Left ventricle myocardium inferior (tissue), 1 donor: Measurements from ENCODE around the gene TMEM131L. TPM values are rescaled to one million over a fixed set of nuclear protein-coding genes. Genes with fewer than 3 reads are reported as not detected.
"Not testable (repeated sequence)": the region's sequence is repeated elsewhere in the genome, so short reads cannot be mapped to it uniquely, and the experiment has no call there.

Experiments
- DNase-seq: peaks from one replicate; pipeline ENCODE4 v3.0.0-alpha.2; 2020
- H3K27ac ChIP-seq: fragments of 200-600 bp; replicated peaks from 2 replicates; pipeline ENCODE4 v1.8.0; 2021
- H3K27me3 ChIP-seq: fragments of 200-600 bp; 2 replicates; pipeline ENCODE4 v1.8.0; 2021; ENCODE audit warnings: low read depth
- H3K36me3 ChIP-seq: fragments of 200-600 bp; 2 replicates; pipeline ENCODE4 v1.8.0; 2021
- H3K4me1 ChIP-seq: fragments of 200-600 bp; 2 replicates; pipeline ENCODE4 v1.8.0; 2021
- H3K4me3 ChIP-seq: fragments of 200-600 bp; 2 replicates; pipeline ENCODE4 v1.8.0; 2021; ENCODE audit warnings: mild to moderate bottlenecking, moderate library complexity
- H3K9me3 ChIP-seq: fragments of 200-600 bp; replicated peaks from 2 replicates; pipeline ENCODE4 v1.8.0; 2021
- intact Hi-C: fragments of 100-400 bp; cut with micrococcal nuclease; formaldehyde crosslinking; loops from one replicate; pipeline ENCODE4 v1.11.0; 2022
- total RNA-seq: library from RNA; stranded (reverse); fragmentation: NEBNext Ultra II Directional; extraction: Animal tissue kit (Norgen Biotek cat#: 25700); gene quantifications from one replicate; pipeline ENCODE4 v1.2.1, GENCODE V29; 2021
- TF ChIP-seq, protein P1 (sequence below): fragments of 200-600 bp; IDR thresholded peaks from 2 replicates; pipeline ENCODE4 v1.8.0; 2021; ENCODE audit warnings: antibody characterized with exemption, mild to moderate bottlenecking, borderline replicate concordance
- donor health status: DM: no; HTN: yes; CAD: no; lungs with severe emphysema.

Gene TMEM131L
- total RNA-seq, 1 donor from 2014 or later, result 14.9 TPM

- DNase-seq, result no peak
- Histone ChIP-seq H3K27me3 (no peaks in the 10 kb centered on the region), H3K4me3 (no peak overlapping the region), H3K27ac (no peak overlapping the region), H3K4me1 (peaks cover 19% of the 10 kb centered on the region), H3K36me3 (no peaks in the 10 kb centered on the region), H3K9me3 (no peaks in the 10 kb centered on the region)
- TF ChIP-seq, protein P1, sequence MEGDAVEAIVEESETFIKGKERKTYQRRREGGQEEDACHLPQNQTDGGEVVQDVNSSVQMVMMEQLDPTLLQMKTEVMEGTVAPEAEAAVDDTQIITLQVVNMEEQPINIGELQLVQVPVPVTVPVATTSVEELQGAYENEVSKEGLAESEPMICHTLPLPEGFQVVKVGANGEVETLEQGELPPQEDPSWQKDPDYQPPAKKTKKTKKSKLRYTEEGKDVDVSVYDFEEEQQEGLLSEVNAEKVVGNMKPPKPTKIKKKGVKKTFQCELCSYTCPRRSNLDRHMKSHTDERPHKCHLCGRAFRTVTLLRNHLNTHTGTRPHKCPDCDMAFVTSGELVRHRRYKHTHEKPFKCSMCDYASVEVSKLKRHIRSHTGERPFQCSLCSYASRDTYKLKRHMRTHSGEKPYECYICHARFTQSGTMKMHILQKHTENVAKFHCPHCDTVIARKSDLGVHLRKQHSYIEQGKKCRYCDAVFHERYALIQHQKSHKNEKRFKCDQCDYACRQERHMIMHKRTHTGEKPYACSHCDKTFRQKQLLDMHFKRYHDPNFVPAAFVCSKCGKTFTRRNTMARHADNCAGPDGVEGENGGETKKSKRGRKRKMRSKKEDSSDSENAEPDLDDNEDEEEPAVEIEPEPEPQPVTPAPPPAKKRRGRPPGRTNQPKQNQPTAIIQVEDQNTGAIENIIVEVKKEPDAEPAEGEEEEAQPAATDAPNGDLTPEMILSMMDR, result no peak
- intact Hi-C loops, result no loop called here
These were observed 15.6 kb upstream of the TMEM131L start for GRCh38 chr4:153450544-153450917.

- intact Hi-C loops, result not testable (repeated sequence)
These were observed 15.0 kb upstream of the TMEM131L start for GRCh38 chr4:153451145-153451544.

DNA sequence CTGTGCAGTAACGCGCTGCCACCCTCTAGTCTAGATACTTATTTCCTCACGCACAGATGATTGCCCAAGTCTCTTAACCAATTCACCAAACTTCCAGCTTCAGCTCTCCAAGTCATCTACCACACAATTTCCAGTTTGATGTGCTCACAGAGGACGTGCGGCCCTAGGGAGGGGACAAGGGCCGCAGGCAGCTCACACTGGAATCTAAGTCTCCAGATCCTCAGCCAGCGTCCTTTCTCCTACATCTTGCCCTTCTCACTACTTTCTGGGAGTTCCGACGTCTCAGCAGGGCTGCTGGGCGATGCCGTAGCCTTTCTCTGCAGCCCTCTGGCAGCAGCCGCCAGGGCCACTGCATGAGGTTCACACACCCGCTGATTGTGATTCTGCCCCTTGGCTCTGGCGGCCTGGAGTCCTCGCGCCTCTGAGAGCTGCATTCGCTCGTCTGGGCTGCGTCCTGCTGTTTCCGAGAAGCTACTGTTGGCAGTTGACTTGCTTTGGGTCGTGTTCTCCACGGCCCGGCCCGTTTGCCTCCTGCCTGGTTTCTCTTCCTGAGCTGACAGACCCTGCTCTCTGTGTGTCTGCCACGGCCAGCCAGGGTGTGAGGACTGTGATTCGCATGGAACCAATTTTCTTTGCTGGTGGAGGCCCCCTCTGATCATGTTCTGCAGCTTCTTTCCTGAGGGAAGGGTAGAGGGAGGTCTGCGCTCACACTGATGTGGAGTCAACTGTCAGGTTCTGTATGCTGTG lies 14.1 kb upstream of the TMEM131L start:
- TF ChIP-seq, protein P1, result no peak
- H3K4me1 ChIP-seq, result peaks cover 19% of the 10 kb centered on the region
- intact Hi-C loops, result no loop called here
- no peak overlapping the region for H3K27ac ChIP-seq
- no peaks in the 10 kb centered on the region for H3K27me3 ChIP-seq
- H3K9me3 ChIP-seq, result no peaks in the 10 kb centered on the region
- DNase-seq, result no peak
- H3K4me3 ChIP-seq, result no peak overlapping the region
- no peaks in the 10 kb centered on the region for H3K36me3 ChIP-seq

More at GRCh38 chr4:153451145-153451544, 15.0 kb upstream of the TMEM131L start:
- H3K36me3 ChIP-seq, H3K4me3 ChIP-seq, H3K9me3 ChIP-seq, DNase-seq, H3K27ac ChIP-seq, H3K27me3 ChIP-seq: not testable (repeated sequence)
- peaks cover 19% of the 10 kb centered on the region for H3K4me1 ChIP-seq

DNA sequence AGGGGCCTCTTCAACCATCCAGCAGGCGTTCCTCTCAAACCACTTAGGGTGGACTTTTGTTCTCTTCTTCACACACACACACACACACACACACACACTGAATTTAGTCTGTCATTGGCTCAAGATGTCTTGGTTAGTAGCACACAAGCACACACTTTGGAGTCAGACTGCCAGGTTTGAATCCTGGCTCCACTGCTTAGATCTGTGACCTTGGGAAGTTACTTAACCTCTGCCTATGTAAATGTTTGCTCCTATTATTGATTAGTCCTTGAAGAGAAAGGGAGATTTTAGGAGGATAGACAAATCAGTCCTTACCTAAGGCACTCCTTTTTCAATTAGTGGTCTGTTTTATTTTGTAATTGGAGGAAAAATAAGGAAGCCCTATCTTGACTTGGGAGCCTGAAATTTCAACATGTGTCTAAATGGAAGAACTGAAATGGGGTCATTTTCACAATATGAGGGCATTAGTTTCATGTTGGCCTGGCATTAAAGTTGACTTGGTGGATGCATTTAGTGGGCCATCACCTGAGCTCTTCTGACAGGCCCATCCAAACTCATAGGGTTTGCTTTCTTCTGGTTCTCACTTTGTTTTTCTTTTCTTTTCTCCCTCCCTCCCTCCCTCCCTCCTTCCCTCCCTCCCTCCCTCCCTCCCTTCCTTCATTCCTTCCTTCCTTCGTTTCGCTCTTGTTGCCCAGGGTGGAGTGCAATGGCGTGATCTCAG lies 13.3 kb upstream of the TMEM131L start:
- no peak overlapping the region for H3K27ac ChIP-seq
- no peak overlapping the region for H3K4me3 ChIP-seq
- peaks cover 15% of the 10 kb centered on the region for H3K4me1 ChIP-seq
- no peaks in the 10 kb centered on the region for H3K9me3 ChIP-seq
- no peaks in the 10 kb centered on the region for H3K36me3 ChIP-seq
- TF ChIP-seq, protein P1, result no peak
- intact Hi-C loops, result no loop called here
- no peak for DNase-seq
- no peaks in the 10 kb centered on the region for H3K27me3 ChIP-seq

GRCh38 chr4:153453402-153453801 lies 12.8 kb upstream of the TMEM131L start:
- intact Hi-C loops, result no loop called here
- peaks cover 10% of the 10 kb centered on the region for H3K4me1 ChIP-seq
- TF ChIP-seq, protein P1, result no peak
- H3K4me3 ChIP-seq, result no peak overlapping the region
- H3K27ac ChIP-seq, result no peak overlapping the region
- no peaks in the 10 kb centered on the region for H3K9me3 ChIP-seq
- no peaks in the 10 kb centered on the region for H3K36me3 ChIP-seq
- no peaks in the 10 kb centered on the region for H3K27me3 ChIP-seq
- no peak for DNase-seq

- no peaks in the 10 kb centered on the region for H3K9me3 ChIP-seq
- TF ChIP-seq, protein P1, result no peak
- H3K27me3 ChIP-seq, result no peaks in the 10 kb centered on the region
- no peak for DNase-seq
- H3K27ac ChIP-seq, result no peak overlapping the region
- H3K4me3 ChIP-seq, result no peak overlapping the region
- H3K4me1 ChIP-seq, result peaks cover under 1% of the 10 kb centered on the region
- intact Hi-C loops, result no loop called here
- no peaks in the 10 kb centered on the region for H3K36me3 ChIP-seq
These were observed 7.2 kb upstream of the TMEM131L start for GRCh38 chr4:153458969-153459368.

DNA sequence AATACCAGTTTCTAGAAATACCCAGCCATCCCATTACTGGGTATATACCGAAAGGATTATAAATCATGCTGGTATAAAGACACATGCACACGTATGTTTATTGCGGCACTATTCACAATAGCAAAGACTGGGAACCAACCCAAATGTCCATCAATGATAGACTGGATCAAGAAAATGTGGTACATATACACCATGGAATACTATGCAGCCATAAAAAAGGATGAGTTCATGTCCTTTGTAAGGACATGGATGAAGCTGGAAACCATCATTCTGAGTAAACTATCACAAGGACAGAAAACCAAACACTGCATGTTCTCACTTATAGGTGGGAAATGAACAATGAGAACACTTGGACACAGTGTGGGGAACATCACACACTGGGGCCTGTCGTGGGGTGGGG lies 4.6 kb upstream of the TMEM131L start:
- H3K36me3 ChIP-seq, H3K27me3 ChIP-seq, H3K9me3 ChIP-seq, H3K4me3 ChIP-seq, DNase-seq, H3K27ac ChIP-seq: not testable (repeated sequence)
- intact Hi-C loops, result loop anchor here (10.0 kb wide), 1 partner anchor 113 kb away; no protein-coding TSS in a partner anchor
- H3K4me1 ChIP-seq, result peaks cover 17% of the 10 kb centered on the region
